Measurements from ENCODE around the gene ELFN1.

Gene ELFN1

DNA sequence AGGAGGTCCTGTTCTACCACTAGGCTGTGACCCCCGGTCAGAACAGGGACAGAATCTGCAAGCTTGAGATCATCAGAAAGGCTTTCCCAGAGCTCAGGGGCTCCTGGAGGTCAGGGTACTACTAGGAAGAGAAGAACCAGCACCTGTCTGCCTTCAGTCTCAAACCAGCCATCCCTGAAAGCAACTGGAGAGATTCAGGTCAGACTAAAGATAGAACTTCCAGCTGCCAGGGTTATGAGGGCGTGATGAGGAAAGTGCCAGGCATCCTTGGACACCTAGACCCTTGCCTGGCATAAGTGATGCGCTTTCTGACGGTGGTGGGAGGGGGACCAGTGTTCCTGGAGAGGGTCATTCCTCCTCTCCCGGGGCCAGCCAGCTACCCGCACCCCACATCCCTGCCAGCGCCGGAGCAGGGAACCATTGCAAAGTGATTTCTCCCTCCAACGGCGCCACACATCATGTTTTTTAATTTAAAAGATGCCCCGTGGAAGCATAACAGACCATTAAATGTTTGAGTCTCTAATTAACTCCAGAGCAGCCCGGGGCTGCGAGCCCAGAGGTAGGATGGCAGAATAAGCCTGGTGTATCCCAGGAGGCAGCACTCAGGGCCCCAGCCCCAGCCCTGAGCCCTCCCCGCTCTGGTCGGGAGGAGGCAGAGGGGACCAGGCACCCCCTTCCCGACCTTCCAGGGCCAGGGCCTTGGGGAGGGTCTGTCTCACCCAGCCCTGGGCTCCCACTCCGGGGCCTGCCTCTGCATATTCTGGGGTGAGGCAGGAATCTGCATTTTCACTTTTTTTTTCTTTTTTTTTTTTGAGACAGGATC lies 64.0 kb downstream of the ELFN1 start:
- no peak for TF ChIP-seq CTCF (IDR thresholded peaks at IDR 0.05; ENCODE audit: control insufficient read depth, extremely low read depth, insufficient read depth)
- no peak overlapping the region for H3K4me3 ChIP-seq (ENCODE audit: low read depth, low read length)
- DNase-seq (ENCODE audit: low read depth): no peak

GRCh38 chr7:1735262-1735661 lies 65.2 kb downstream of the ELFN1 start:
- TF ChIP-seq CTCF (IDR thresholded peaks at IDR 0.05; ENCODE audit: control insufficient read depth, extremely low read depth, insufficient read depth): no peak
- no peak overlapping the region for H3K4me3 ChIP-seq (ENCODE audit: low read depth, low read length)
- DNase-seq (ENCODE audit: low read depth): no peak

GRCh38 chr7:1735806-1736483 lies 65.9 kb downstream of the ELFN1 start:
- no peak overlapping the region for H3K4me3 ChIP-seq (ENCODE audit: low read depth, low read length)
- no peak for TF ChIP-seq CTCF (IDR thresholded peaks at IDR 0.05; ENCODE audit: control insufficient read depth, extremely low read depth, insufficient read depth)
- no peak for DNase-seq (ENCODE audit: low read depth)

DNA sequence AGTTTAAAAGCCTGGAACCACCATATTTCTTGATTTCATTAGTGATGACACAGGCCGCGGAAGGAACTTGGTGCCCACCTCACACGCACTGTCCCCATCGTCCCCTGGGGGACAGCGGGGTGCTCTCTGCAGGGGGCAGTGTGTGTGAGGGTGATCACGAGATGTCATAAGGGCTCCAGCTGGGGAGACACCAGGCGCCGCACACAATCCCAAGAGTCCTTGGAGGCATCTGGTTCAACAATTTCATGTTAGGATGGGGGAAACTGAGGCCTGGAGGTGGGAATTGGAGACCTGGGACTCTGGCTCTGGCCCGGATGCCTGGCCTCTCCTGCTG lies 66.4 kb downstream of the ELFN1 start:
- no peak for DNase-seq (ENCODE audit: low read depth)
- no peak for TF ChIP-seq CTCF (IDR thresholded peaks at IDR 0.05; ENCODE audit: control insufficient read depth, extremely low read depth, insufficient read depth)
- H3K4me3 ChIP-seq (ENCODE audit: low read depth, low read length): no peak overlapping the region

- no peak for TF ChIP-seq CTCF (IDR thresholded peaks at IDR 0.05; ENCODE audit: control insufficient read depth, extremely low read depth, insufficient read depth)
- no peak overlapping the region for H3K4me3 ChIP-seq (ENCODE audit: low read depth, low read length)
- no peak for DNase-seq (ENCODE audit: low read depth)
Measured at GRCh38 chr7:1736830-1737229, 66.8 kb downstream of the ELFN1 start.

DNA sequence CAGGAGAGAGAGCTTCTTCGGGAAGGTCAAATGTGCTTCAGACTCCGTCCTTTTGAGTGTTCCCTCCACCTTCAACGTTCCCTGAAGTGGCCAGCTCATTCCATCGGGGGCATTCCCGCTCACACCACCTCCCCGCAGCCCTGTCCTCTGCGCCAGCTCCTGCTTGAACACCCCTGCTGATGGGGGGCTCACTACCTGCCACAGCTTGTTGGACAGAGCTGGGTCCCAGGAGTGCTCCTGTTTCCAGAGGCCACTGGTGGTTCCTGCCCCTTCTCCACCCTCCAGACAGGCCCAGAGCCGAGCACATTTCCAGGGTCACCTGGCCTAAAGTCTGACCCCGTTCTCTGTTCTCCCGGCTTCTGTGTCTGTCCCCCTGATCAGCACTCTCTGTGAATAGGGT lies 67.4 kb downstream of the ELFN1 start:
- no peak for TF ChIP-seq CTCF (IDR thresholded peaks at IDR 0.05; ENCODE audit: control insufficient read depth, extremely low read depth, insufficient read depth)
- DNase-seq (ENCODE audit: low read depth): no peak
- no peak overlapping the region for H3K4me3 ChIP-seq (ENCODE audit: low read depth, low read length)
